Panc1 (cell line): ENCODE data around the gene FKBP1A. TPM values are rescaled to one million over a fixed set of nuclear protein-coding genes. Genes with fewer than 3 reads are reported as not detected.

Experiments used
- ATAC-seq: fragments of 200-7000 bp; cut with Tn5 transposase; 2 replicates; pipeline ENCODE4 v1.9.1; 2020; ENCODE audit warnings: mild to moderate bottlenecking, moderate library complexity
- BruUV-seq: library from RNA; stranded (reverse); fragments of 400-500 nt; replicated peaks from 2 replicates; lab custom pipeline; 2021; lab: Mats Ljungman, UMichigan
- CTCF ChIA-PET: fragments of 300-600 bp; sonication (Branson Sonifier 250); formaldehyde crosslinking; loops from one replicate; lab custom pipeline; 2022; ENCODE audit warnings: antibody characterized with exemption; lab: Charles Lee
- POLR2A ChIA-PET: fragments of 300-600 bp; sonication (Branson Sonifier 250); formaldehyde crosslinking; loops from one replicate; lab custom pipeline; 2022; ENCODE audit warnings: antibody characterized with exemption; lab: Charles Lee
- DNase-seq: peaks from one replicate; pipeline ENCODE4 v3.0.0-alpha.2; 2010; ENCODE audit warnings: low read depth, low spot score
- H3K27ac ChIP-seq: 2 replicates; pipeline ENCODE4 v1.5.1; 2011; ENCODE audit warnings: mild to moderate bottlenecking, low read length, inconsistent platforms
- H3K27me3 ChIP-seq: fragments of 200-500 bp; sonication (Bioruptor generic); 2 replicates; pipeline ENCODE4 v1.6.0; 2014; ENCODE audit warnings: low read length, inconsistent platforms; ENCODE audit not compliant: control insufficient read depth, insufficient read depth
- H3K36me3 ChIP-seq: fragments of 200-500 bp; sonication (Bioruptor generic); 2 replicates; pipeline ENCODE4 v1.5.1; 2014; ENCODE audit warnings: inconsistent platforms, mild to moderate bottlenecking, low read length, moderate library complexity; ENCODE audit not compliant: control insufficient read depth, insufficient read depth
- H3K4me1 ChIP-seq: 2 replicates; pipeline ENCODE4 v1.5.1; 2011; ENCODE audit warnings: inconsistent platforms, mild to moderate bottlenecking, low read length, moderate library complexity; ENCODE audit not compliant: control insufficient read depth, insufficient read depth
- H3K4me3 ChIP-seq, 2 experiments: 2 replicates each; pipeline ENCODE4 v1.5.1; 2011 to 2012; ENCODE audit warnings: low read depth in 2 of 2, low read length in 2 of 2, mild to moderate bottlenecking in 2 of 2, inconsistent platforms in 1 of 2, moderate library complexity in 1 of 2
- H3K9me3 ChIP-seq: fragments of 200-500 bp; sonication (Bioruptor generic); 2 replicates; pipeline ENCODE4 v1.5.1; 2014; ENCODE audit warnings: low read depth, mild to moderate bottlenecking, inconsistent platforms, low read length, moderate library complexity; ENCODE audit not compliant: control insufficient read depth, insufficient read depth
- POLR2AphosphoS5 ChIP-seq: IDR thresholded peaks from 2 replicates; pipeline ENCODE4 v1.6.1; 2012; ENCODE audit warnings: mild to moderate bottlenecking, low read depth, low read length, moderate library complexity
- REST ChIP-seq, 2 experiments: IDR thresholded peaks; 2 replicates each; pipeline ENCODE4 v1.6.1; 2011 to 2012; ENCODE audit warnings: low read depth in 2 of 2, control low read depth in 1 of 2, low read length in 1 of 2, mild to moderate bottlenecking in 1 of 2, moderate library complexity in 1 of 2; ENCODE audit not compliant: insufficient read depth in 1 of 2
- SIN3A ChIP-seq: IDR thresholded peaks from 2 replicates; pipeline ENCODE4 v1.6.1; 2012; ENCODE audit warnings: low read depth, mild to moderate bottlenecking, low read length, moderate library complexity, borderline replicate concordance; ENCODE audit not compliant: insufficient read depth
- TCF7L2 ChIP-seq: IDR thresholded peaks from 2 replicates; pipeline ENCODE4 v1.6.1; 2011; ENCODE audit warnings: mild to moderate bottlenecking, low read depth, low read length, inconsistent platforms
- in situ Hi-C: cut with HindIII; loops from 2 replicates; pipeline ENCODE4 v1.10.0; 2016; ENCODE audit warnings: low sequenced_read_pairs, low pct_unique_long_range_greater_than_20kb
- intact Hi-C: fragments of 100-400 bp; cut with micrococcal nuclease; formaldehyde crosslinking; loops from one replicate; pipeline ENCODE4 v1.10.0; 2022; ENCODE audit not compliant: unreplicated experiment
- total RNA-seq: library from RNA; stranded (reverse); gene quantifications from one replicate; pipeline ENCODE4 v1.2.1, GENCODE V29; 2021; ENCODE audit not compliant: unreplicated experiment
- TF ChIP-seq, protein P1 (sequence below): fragments of 450-650 bp; IDR thresholded peaks from 2 replicates; pipeline ENCODE4 v1.5.1; 2017; ENCODE audit warnings: mild to moderate bottlenecking

FKBP1A gene
- total RNA-seq, 1 experiment from 2014 or later: 695 TPM

DNA sequence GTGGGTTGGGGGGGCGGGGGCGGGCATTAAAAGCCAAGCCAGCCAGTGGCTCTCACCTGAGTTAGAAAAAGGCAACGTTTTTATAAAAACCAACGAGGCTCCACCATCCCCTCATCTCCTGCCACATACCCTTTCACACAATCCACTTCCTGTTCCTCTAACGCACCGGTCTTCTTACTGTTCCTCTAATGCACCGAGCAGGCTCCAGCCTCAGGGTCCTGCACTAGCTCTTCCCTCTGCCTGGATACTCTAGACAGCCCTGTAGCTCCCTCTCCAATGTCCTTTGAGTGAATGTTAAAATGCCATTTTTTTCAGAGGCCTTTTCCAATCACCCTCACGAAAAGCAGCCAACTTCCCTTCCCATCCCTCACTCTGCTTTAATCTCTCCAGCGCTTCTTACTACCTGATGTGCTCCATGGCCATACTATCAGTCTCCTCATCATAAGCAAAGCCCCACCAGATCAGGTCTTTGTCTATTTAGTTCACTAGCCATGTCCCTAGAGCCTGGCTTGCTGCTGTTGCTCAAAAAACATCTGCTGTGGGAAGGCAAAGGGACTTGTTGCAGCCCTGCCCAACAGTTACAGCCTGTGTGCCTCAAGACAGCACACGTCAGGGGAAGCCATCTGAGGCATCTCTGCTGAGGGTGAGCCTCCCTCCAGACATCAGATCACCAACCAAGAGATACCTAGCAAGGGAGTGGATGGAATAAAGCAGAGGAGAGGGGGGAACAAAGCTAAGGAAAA is 3.9 kb downstream of the FKBP1A start:
- intact Hi-C loops (no loop called here), in situ Hi-C loops (no loop called here)
- ChIA-PET CTCF (no interaction called here), POLR2A (interaction anchor here (1.1 kb wide), 1 partner anchor 11 kb away, joined by 4 read pairs; no protein-coding TSS in a partner anchor)
- H3K9me3 ChIP-seq: no peaks in the 10 kb centered on the region
- H3K27ac ChIP-seq: peak overlapping the region; percentile 79
- TF ChIP-seq TCF7L2 (no peak), REST (IDR thresholded peaks at IDR 0.05; ENCODE audit: insufficient read depth in 1 of 2, low read depth in 2 of 2, low read length in 1 of 2) (no peak), SIN3A (no peak), POLR2AphosphoS5 (no peak)
- TF ChIP-seq, protein P1, sequence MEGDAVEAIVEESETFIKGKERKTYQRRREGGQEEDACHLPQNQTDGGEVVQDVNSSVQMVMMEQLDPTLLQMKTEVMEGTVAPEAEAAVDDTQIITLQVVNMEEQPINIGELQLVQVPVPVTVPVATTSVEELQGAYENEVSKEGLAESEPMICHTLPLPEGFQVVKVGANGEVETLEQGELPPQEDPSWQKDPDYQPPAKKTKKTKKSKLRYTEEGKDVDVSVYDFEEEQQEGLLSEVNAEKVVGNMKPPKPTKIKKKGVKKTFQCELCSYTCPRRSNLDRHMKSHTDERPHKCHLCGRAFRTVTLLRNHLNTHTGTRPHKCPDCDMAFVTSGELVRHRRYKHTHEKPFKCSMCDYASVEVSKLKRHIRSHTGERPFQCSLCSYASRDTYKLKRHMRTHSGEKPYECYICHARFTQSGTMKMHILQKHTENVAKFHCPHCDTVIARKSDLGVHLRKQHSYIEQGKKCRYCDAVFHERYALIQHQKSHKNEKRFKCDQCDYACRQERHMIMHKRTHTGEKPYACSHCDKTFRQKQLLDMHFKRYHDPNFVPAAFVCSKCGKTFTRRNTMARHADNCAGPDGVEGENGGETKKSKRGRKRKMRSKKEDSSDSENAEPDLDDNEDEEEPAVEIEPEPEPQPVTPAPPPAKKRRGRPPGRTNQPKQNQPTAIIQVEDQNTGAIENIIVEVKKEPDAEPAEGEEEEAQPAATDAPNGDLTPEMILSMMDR: no peak
- H3K27me3 ChIP-seq: no peaks in the 10 kb centered on the region
- H3K4me3 ChIP-seq: peak overlapping the region; percentile 26 to 75
- DNase-seq (no peak), ATAC-seq (no peak)
- no TSS peak for BruUV-seq
- peaks cover 8% of the 10 kb centered on the region; the same call in 1 of the 2 replicates for H3K36me3 ChIP-seq
- H3K4me1 ChIP-seq: peaks cover 66% of the 10 kb centered on the region

GRCh38 chr20:1388253-1388652 is 4.6 kb downstream of the FKBP1A start:
- ChIA-PET CTCF (no interaction called here), POLR2A (no interaction called here)
- Histone ChIP-seq H3K36me3 (peaks cover 8% of the 10 kb centered on the region; the same call in 1 of the 2 replicates), H3K9me3 (no peaks in the 10 kb centered on the region), H3K4me1 (peaks cover 73% of the 10 kb centered on the region), H3K27ac (peak overlapping the region; percentile 60), H3K27me3 (no peaks in the 10 kb centered on the region), H3K4me3 (no peak overlapping the region)
- BruUV-seq: no TSS peak
- in situ Hi-C loops (no loop called here), intact Hi-C loops (no loop called here)
- TF ChIP-seq TCF7L2 (no peak), REST (IDR thresholded peaks at IDR 0.05; ENCODE audit: insufficient read depth in 1 of 2, low read depth in 2 of 2, low read length in 1 of 2) (no peak), SIN3A (no peak), POLR2AphosphoS5 (no peak)
- TF ChIP-seq, protein P1: no peak
- DNase-seq (no peak), ATAC-seq (no peak)
